Progenitor cell of endocrine pancreas (in vitro differentiated cells): ENCODE measurements around the gene DNAH8. TPM values are rescaled to one million over a fixed set of nuclear protein-coding genes. Genes with fewer than 3 reads are reported as not detected.
"Not testable (repeated sequence)": the region's sequence is repeated elsewhere in the genome, so short reads cannot be mapped to it uniquely, and the experiment has no call there.

Source experiments
- DNase-seq: peaks from one replicate; pipeline ENCODE4 v3.0.0; 2021; ENCODE audit warnings: low spot score; ENCODE audit not compliant: unreplicated experiment
- H3K27ac Mint-ChIP-seq: 2 replicates; pipeline ENCODE4 v1.8.0; 2021; ENCODE audit warnings: mild to moderate bottlenecking, moderate library complexity, mixed read lengths
- H3K27me3 Mint-ChIP-seq: 2 replicates; pipeline ENCODE4 v1.8.0; 2021; ENCODE audit warnings: mixed read lengths
- H3K36me3 Mint-ChIP-seq: 2 replicates; pipeline ENCODE4 v1.8.0; 2022; ENCODE audit warnings: mixed read lengths; ENCODE audit not compliant: insufficient read depth
- H3K4me1 Mint-ChIP-seq: 2 replicates; pipeline ENCODE4 v1.8.0; 2021; ENCODE audit warnings: low read depth, mixed read lengths
- H3K4me3 Mint-ChIP-seq: 2 replicates; pipeline ENCODE4 v1.8.0; 2021; ENCODE audit warnings: low read depth, mild to moderate bottlenecking, moderate library complexity, mixed read lengths
- H3K9me3 Mint-ChIP-seq: 2 replicates; pipeline ENCODE4 v1.8.0; 2021; ENCODE audit warnings: low read depth, mixed read lengths
- CTCF ChIP-seq: fragments of 200-600 bp; sonication (generic); IDR thresholded peaks from one replicate; pipeline ENCODE4 v1.5.0; 2021; ENCODE audit warnings: antibody characterized with exemption, mild to moderate bottlenecking; ENCODE audit not compliant: unreplicated experiment
- total RNA-seq: library from RNA; stranded (reverse); gene quantifications from 2 replicates; pipeline ENCODE4 v1.2.1, GENCODE V29; 2021

Gene DNAH8
- total RNA-seq, 1 donor from 2014 or later = 0.12 TPM

GRCh38 chr6:38915205-38915925 lies 200.3 kb downstream of the DNAH8 start:
- DNase-seq = no peak
- no peaks in the 10 kb centered on the region for H3K27me3 Mint-ChIP-seq
- peaks cover 3% of the 10 kb centered on the region for H3K9me3 Mint-ChIP-seq
- H3K4me1 Mint-ChIP-seq = peaks cover 3% of the 10 kb centered on the region
- no peak overlapping the region for H3K4me3 Mint-ChIP-seq
- H3K27ac Mint-ChIP-seq = no peak overlapping the region
- no peak for TF ChIP-seq CTCF
- no peaks in the 10 kb centered on the region for H3K36me3 Mint-ChIP-seq

GRCh38 chr6:38921540-38921939 lies 206.4 kb downstream of the DNAH8 start:
- not testable (repeated sequence) for H3K27ac Mint-ChIP-seq, H3K4me1 Mint-ChIP-seq, H3K9me3 Mint-ChIP-seq, H3K36me3 Mint-ChIP-seq, H3K4me3 Mint-ChIP-seq, DNase-seq, H3K27me3 Mint-ChIP-seq

GRCh38 chr6:38924791-38925509 lies 209.8 kb downstream of the DNAH8 start:
- no peak for DNase-seq
- Mint-ChIP-seq H3K27ac (no peak overlapping the region), H3K36me3 (no peaks in the 10 kb centered on the region), H3K4me3 (no peak overlapping the region), H3K27me3 (no peaks in the 10 kb centered on the region), H3K4me1 (peaks cover 4% of the 10 kb centered on the region), H3K9me3 (no peaks in the 10 kb centered on the region)
- TF ChIP-seq CTCF = no peak

GRCh38 chr6:38929560-38929959 lies 214.4 kb downstream of the DNAH8 start:
- H3K36me3 Mint-ChIP-seq = no peaks in the 10 kb centered on the region
- no peak overlapping the region for H3K27ac Mint-ChIP-seq
- no peaks in the 10 kb centered on the region for H3K9me3 Mint-ChIP-seq
- no peaks in the 10 kb centered on the region for H3K27me3 Mint-ChIP-seq
- DNase-seq = no peak
- H3K4me3 Mint-ChIP-seq = no peak overlapping the region
- no peaks in the 10 kb centered on the region for H3K4me1 Mint-ChIP-seq
- no peak for TF ChIP-seq CTCF

GRCh38 chr6:38933426-38933825 lies 218.3 kb downstream of the DNAH8 start:
- no peaks in the 10 kb centered on the region for H3K9me3 Mint-ChIP-seq
- H3K27me3 Mint-ChIP-seq = no peaks in the 10 kb centered on the region
- H3K4me3 Mint-ChIP-seq = no peak overlapping the region
- no peak overlapping the region for H3K27ac Mint-ChIP-seq
- no peaks in the 10 kb centered on the region for H3K4me1 Mint-ChIP-seq
- TF ChIP-seq CTCF = no peak
- H3K36me3 Mint-ChIP-seq = no peaks in the 10 kb centered on the region
- DNase-seq = no peak

- H3K27ac Mint-ChIP-seq = no peak overlapping the region
Observed at GRCh38 chr6:38935051-38935450, 219.9 kb downstream of the DNAH8 start.

More at GRCh38 chr6:38935051-38935450, 219.9 kb downstream of the DNAH8 start:
- H3K4me3 Mint-ChIP-seq = no peak overlapping the region
- H3K4me1 Mint-ChIP-seq = no peaks in the 10 kb centered on the region
- no peaks in the 10 kb centered on the region for H3K36me3 Mint-ChIP-seq
- no peak for DNase-seq
- peaks cover 5% of the 10 kb centered on the region for H3K27me3 Mint-ChIP-seq
- TF ChIP-seq CTCF = no peak
- no peaks in the 10 kb centered on the region for H3K9me3 Mint-ChIP-seq
